ENCODE results near the gene OLIG3. TPM values are rescaled to one million over a fixed set of nuclear protein-coding genes. Genes with fewer than 3 reads are reported as not detected.

OLIG3 gene
- total RNA-seq, 1 donor from 2014 or later = not detected

- Histone ChIP-seq H3K36me3 (ENCODE audit: control insufficient read depth, insufficient read depth, low read length) (no peaks in the 10 kb centered on the region), H3K4me3 (ENCODE audit: low read depth, low read length) (no peak overlapping the region), H3K27me3 (ENCODE audit: control insufficient read depth, insufficient read depth, low read length) (peaks cover 2% of the 10 kb centered on the region)
- TF ChIP-seq CTCF (IDR thresholded peaks at IDR 0.05; ENCODE audit: insufficient read depth, low read length, severe bottlenecking) = no peak
- DNase-seq (ENCODE audit: low read depth) (no peak), FAIRE-seq (peak; percentile 47)
Observed at GRCh38 chr6:137531376-137532092, 37.3 kb upstream of the OLIG3 start.

GRCh38 chr6:137530404-137530803, 36.2 kb upstream of the OLIG3 start:
- TF ChIP-seq CTCF (IDR thresholded peaks at IDR 0.05; ENCODE audit: insufficient read depth, low read length, severe bottlenecking) = no peak
- no peak overlapping the region for H3K4me3 ChIP-seq (ENCODE audit: low read depth, low read length)
- H3K27me3 ChIP-seq (ENCODE audit: control insufficient read depth, insufficient read depth, low read length) = peaks cover 2% of the 10 kb centered on the region
- no peak for FAIRE-seq
- DNase-seq (ENCODE audit: low read depth) = no peak
- H3K36me3 ChIP-seq (ENCODE audit: control insufficient read depth, insufficient read depth, low read length) = no peaks in the 10 kb centered on the region

GRCh38 chr6:137522831-137523230, 28.6 kb upstream of the OLIG3 start:
- Histone ChIP-seq H3K4me3 (ENCODE audit: low read depth, low read length) (no peak overlapping the region), H3K36me3 (ENCODE audit: control insufficient read depth, insufficient read depth, low read length) (no peaks in the 10 kb centered on the region), H3K27me3 (ENCODE audit: control insufficient read depth, insufficient read depth, low read length) (peaks cover 8% of the 10 kb centered on the region)
- FAIRE-seq = no peak
- DNase-seq (ENCODE audit: low read depth) = no peak
- no peak for TF ChIP-seq CTCF (IDR thresholded peaks at IDR 0.05; ENCODE audit: insufficient read depth, low read length, severe bottlenecking)

- peaks cover 11% of the 10 kb centered on the region for H3K27me3 ChIP-seq (ENCODE audit: control insufficient read depth, insufficient read depth, low read length)
- TF ChIP-seq CTCF (IDR thresholded peaks at IDR 0.05; ENCODE audit: insufficient read depth, low read length, severe bottlenecking) = no peak
- no peaks in the 10 kb centered on the region for H3K36me3 ChIP-seq (ENCODE audit: control insufficient read depth, insufficient read depth, low read length)
- DNase-seq (ENCODE audit: low read depth) = peak; percentile 4
- no peak overlapping the region for H3K4me3 ChIP-seq (ENCODE audit: low read depth, low read length)
- no peak for FAIRE-seq
Observed at GRCh38 chr6:137522198-137522798, 28.1 kb upstream of the OLIG3 start.

GRCh38 chr6:137520520-137520919, 26.3 kb upstream of the OLIG3 start:
- no peak for FAIRE-seq
- no peak for TF ChIP-seq CTCF (IDR thresholded peaks at IDR 0.05; ENCODE audit: insufficient read depth, low read length, severe bottlenecking)
- H3K27me3 ChIP-seq (ENCODE audit: control insufficient read depth, insufficient read depth, low read length) = peaks cover 13% of the 10 kb centered on the region
- no peaks in the 10 kb centered on the region for H3K36me3 ChIP-seq (ENCODE audit: control insufficient read depth, insufficient read depth, low read length)
- DNase-seq (ENCODE audit: low read depth) = no peak
- H3K4me3 ChIP-seq (ENCODE audit: low read depth, low read length) = no peak overlapping the region
